Activated T-cell treated with anti-CD3 and anti-CD28 coated beads, Interleukin-2, amount 50 U/mL, for 4 hours (primary cell): Measurements from ENCODE around the gene COMT. TPM values are rescaled to one million over a fixed set of nuclear protein-coding genes. Genes with fewer than 3 reads are reported as not detected.

Experiments used
- ATAC-seq, 2 donors: fragments of 200-7000 bp; cut with Tn5 transposase; one replicate each; pipeline ENCODE4 v1.10.0; 2021
- DNase-seq: peaks from one replicate; pipeline ENCODE4 v3.0.0-alpha.2; 2020
- H3K27me3 Mint-ChIP-seq: one replicate; pipeline ENCODE4 v1.8.0; 2021; ENCODE audit warnings: low read depth, mixed read lengths
- H3K36me3 Mint-ChIP-seq: one replicate; pipeline ENCODE4 v1.8.0; 2022; ENCODE audit warnings: mixed read lengths; ENCODE audit not compliant: insufficient read depth
- H3K4me1 Mint-ChIP-seq: one replicate; pipeline ENCODE4 v1.8.0; 2021; ENCODE audit warnings: low read depth, mixed read lengths
- H3K4me3 Mint-ChIP-seq: one replicate; pipeline ENCODE4 v1.8.0; 2021; ENCODE audit warnings: mild to moderate bottlenecking, moderate library complexity, mixed read lengths
- H3K9me3 Mint-ChIP-seq: one replicate; pipeline ENCODE4 v1.8.0; 2021; ENCODE audit warnings: mixed read lengths
- total RNA-seq, 3 donors: library from RNA; stranded (reverse); gene quantifications; one replicate each; pipeline ENCODE4 v1.2.1, GENCODE V29; 2021

The COMT gene
- total RNA-seq, 3 donors from 2014 or later = 95.0 to 118 (median 95.5) TPM

DNA sequence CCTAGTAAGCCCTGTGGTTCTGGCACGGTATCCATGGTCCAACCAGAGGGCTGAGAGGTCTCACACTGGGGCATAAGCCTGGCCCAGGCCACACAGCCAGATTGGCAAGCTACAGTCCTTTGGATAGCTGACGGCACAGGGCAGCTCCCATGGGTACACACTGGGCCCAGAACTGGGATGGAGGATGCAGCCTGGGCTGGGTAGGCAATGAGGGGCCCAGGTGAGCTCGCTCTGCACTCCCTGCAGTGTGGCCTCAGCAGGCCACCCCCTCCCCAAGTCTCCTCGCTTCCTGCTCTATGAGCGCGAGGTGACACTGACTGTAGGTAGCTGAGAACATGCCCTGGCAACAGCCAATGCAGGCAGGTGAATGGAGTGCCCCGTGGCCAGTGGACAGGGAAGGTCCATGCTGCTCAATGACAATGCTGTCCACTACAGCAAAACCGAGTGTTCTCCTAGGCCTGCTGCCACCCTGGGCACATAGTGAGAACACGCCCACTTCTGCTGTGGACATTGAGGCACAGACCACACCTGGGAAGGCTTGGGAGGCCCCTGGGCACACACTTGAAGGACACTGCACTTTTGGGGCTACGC lies 71.3 kb downstream of the COMT start:
- DNase-seq (no peak), ATAC-seq (no peak)
- H3K4me1 Mint-ChIP-seq = peaks cover 11% of the 10 kb centered on the region
- no peaks in the 10 kb centered on the region for H3K36me3 Mint-ChIP-seq
- no peak overlapping the region for H3K4me3 Mint-ChIP-seq
- no peaks in the 10 kb centered on the region for H3K27me3 Mint-ChIP-seq
- no peaks in the 10 kb centered on the region for H3K9me3 Mint-ChIP-seq

DNA sequence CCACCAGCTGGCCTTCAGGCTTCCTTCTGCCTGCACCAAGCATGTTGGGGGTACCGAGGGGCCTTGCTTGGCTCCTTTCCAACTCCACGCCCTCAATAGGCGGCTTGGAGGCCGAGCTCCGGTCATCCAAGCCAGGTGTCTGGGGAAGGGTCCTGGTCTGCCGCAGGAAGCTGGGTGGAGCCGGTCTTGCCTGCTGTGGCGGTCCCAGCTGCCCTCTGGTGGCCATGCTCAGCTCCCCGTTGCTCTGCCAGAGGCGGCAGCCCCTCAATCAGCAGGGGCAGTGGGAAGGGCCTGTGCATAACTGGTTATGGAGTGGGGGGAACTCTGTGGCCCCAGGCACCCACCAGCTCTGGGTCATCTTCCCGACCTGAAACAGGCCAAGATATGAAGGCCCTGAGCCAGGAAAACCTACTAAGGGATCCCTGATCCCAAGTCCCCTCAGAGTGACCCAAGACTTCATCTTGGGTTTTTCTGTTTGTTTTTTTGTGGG lies 71.9 kb downstream of the COMT start:
- no peaks in the 10 kb centered on the region for H3K9me3 Mint-ChIP-seq
- peaks cover 11% of the 10 kb centered on the region for H3K4me1 Mint-ChIP-seq
- H3K27me3 Mint-ChIP-seq = no peaks in the 10 kb centered on the region
- no peak for ATAC-seq
- H3K36me3 Mint-ChIP-seq = no peaks in the 10 kb centered on the region
- DNase-seq = no peak
- H3K4me3 Mint-ChIP-seq = no peak overlapping the region

DNA sequence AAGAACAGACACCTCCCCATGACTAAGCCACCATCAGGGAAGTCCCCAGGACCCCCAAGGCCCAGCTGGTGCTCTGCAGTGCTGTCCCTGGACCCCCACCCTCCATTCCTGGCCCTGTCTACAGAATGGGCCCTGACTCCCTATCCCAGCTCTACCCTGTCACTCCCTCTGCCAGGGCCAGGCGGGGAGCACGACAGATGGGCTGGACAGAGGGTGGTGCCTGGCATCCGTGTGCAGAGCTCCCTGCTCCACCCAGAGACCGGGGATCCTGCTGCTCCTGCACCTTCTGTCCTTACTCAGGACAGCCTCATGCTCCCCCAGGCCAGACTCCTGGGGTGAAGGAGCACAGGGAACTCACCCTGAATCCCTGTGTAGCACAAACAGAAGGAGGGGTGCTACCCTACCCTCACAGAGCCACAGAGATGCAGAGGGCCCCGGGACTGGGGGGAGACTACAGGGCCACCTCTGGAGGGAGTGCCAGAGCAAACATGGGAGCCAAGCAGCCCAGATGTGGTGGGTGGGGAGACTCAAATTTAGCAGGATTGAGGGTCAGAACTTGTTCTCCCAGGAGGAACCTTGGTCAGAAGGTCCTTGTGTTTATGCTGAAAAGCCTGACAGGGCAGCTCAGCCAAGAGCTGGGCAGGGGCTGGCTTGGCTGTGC lies 73.1 kb downstream of the COMT start:
- H3K9me3 Mint-ChIP-seq = no peaks in the 10 kb centered on the region

DNA sequence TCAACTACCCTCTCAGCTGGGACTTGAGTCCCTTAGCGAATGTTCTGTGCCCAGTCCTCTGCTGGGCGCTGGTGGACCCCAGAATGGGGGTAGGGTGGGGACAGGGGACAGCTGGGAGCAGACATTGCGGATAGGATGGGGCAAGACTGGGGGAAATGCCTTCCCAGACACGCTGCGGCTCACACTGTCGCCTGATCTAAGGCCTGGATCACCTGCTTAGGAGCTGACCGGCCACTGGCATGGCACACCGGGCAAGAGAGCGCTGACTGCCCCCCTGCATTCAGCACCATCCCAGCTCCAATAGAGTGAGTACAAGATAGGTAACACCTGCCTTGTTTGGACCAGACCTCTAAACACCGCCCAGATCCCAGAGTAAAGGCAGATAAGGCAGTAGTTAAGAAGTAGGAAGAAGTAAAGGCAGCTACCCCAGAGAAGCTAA lies 73.6 kb downstream of the COMT start:
- ATAC-seq (no peak), DNase-seq (no peak)
- no peaks in the 10 kb centered on the region for H3K9me3 Mint-ChIP-seq
- peak overlapping the region; percentile 59 for H3K4me3 Mint-ChIP-seq
- H3K27me3 Mint-ChIP-seq = no peaks in the 10 kb centered on the region
- H3K36me3 Mint-ChIP-seq = no peaks in the 10 kb centered on the region
- peaks cover 14% of the 10 kb centered on the region for H3K4me1 Mint-ChIP-seq

More for the DNA sequence above, 73.1 kb downstream of the COMT start:
- DNase-seq (no peak), ATAC-seq (no peak)
- Mint-ChIP-seq H3K4me1 (peaks cover 13% of the 10 kb centered on the region), H3K36me3 (no peaks in the 10 kb centered on the region), H3K27me3 (no peaks in the 10 kb centered on the region), H3K4me3 (peak overlapping the region; percentile 59)

DNA sequence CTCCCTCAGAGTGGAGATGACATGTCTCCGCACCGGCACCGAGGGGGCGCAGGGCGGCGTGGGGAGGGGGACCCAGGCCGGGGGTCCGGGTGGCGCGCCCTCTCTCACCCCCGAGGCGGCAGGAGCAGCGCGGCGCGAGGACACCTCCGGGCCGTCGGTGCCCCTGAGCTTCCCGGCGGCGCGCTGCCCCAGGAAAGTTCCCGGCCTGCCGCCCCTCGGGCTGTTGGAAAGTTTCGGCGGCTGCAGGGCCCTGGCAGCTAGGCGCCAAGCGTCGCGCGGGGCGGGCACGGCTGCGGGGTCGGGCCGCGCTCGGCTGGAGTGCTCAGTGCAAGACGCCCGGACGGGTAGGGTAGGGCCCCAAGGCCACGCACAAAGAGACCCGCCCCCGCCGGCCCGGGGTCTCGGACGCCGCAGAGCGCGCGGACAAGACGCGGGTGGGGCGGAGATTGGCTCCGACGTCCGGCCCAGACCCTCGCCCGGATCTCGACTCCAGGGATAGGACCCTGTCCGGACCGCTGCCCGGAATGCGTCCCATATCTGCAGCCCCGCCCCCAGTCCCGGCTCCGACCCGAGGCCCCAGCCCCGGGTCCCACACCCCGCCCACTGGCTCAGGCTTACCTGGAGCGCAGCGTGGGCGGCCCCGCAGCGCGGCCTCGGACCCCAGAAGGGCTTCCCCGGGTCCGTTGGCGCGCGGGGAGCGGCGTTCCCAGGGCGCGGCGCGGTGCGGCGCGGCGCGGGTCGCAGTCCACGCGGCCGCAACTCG lies 74.6 kb downstream of the COMT start:
- ATAC-seq = peak; percentile 20 to 22
- Mint-ChIP-seq H3K4me3 (no peak overlapping the region), H3K4me1 (peaks cover 17% of the 10 kb centered on the region), H3K27me3 (no peaks in the 10 kb centered on the region), H3K9me3 (no peaks in the 10 kb centered on the region), H3K36me3 (no peaks in the 10 kb centered on the region)
- no peak for DNase-seq

DNA sequence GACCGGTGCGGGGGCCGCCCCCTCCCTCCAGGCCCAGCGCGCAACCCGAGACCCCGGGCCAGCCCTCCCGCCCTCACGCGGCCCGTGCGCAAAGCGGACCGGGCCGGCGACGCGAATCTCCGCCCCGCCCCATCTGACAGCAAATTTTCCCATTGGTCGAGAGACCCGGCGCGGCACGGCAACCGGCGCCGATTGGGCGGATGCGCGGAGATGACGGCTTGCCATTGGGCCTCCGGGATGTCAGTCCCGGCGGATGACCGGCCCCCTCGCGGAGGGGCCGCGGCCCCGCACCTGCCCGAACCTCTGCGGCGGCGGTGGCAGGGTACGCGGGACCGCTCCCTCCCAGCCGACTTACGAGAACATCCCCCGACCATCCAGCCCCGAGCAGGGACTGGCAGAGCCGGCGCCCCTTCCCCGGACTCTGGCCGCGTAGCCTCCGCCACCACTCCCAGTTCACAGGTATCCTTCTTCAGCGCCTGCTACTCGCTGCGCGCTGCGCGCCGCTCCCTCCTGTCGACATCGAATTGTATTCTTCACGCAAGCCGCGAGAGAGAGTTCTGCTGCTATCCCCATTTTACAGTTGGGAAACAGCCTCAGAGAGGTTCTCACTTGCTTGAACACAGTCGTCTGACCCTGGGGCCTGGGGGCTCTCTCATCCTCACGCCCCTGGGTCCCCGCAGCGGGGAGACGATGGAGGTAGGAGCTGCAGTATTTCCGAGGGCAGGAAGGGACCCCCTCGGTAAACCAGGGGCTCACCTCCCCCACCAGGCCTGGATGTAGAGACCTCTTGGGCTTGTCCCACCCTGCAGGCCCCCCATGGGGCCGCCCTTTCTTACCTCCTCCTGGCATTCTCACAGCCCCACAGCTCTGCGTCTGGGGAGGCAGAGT lies 75.4 kb downstream of the COMT start, which contains the start of gene ARVCF:
Gene ARVCF, minus strand, starts transcription at position 90 of the 888 bp plus-strand sequence. CDS start 26,029 bp downstream, outside the sequence.
- DNase-seq = peak; percentile 87
- no peaks in the 10 kb centered on the region for H3K27me3 Mint-ChIP-seq
- H3K9me3 Mint-ChIP-seq = no peaks in the 10 kb centered on the region
- H3K4me1 Mint-ChIP-seq = peaks cover 21% of the 10 kb centered on the region
- peak; percentile 71 to 77 for ATAC-seq
- H3K36me3 Mint-ChIP-seq = no peaks in the 10 kb centered on the region
- peak within 1 kb of the TSS; percentile 86 for H3K4me3 Mint-ChIP-seq

DNA sequence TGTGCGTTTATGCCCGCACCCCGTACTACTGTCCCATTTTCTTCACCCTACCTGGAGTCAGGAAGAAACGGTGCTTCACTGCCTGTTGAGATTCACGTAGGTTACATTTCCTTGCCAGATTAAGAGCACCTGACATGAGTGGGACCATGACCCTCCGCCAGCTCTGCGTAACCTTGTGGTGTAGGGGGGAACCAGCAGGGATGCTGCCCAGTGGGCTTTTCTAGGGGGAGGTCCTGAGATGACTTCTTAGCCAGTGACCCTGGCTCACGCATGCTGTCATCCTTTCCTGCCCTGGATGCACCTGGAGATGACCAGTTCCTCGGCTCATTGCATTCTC lies 76.0 kb downstream of the COMT start:
- Mint-ChIP-seq H3K4me1 (peaks cover 27% of the 10 kb centered on the region), H3K27me3 (no peaks in the 10 kb centered on the region), H3K36me3 (no peaks in the 10 kb centered on the region), H3K9me3 (no peaks in the 10 kb centered on the region), H3K4me3 (peak overlapping the region; percentile 86)
- DNase-seq (no peak), ATAC-seq (no peak)

DNA sequence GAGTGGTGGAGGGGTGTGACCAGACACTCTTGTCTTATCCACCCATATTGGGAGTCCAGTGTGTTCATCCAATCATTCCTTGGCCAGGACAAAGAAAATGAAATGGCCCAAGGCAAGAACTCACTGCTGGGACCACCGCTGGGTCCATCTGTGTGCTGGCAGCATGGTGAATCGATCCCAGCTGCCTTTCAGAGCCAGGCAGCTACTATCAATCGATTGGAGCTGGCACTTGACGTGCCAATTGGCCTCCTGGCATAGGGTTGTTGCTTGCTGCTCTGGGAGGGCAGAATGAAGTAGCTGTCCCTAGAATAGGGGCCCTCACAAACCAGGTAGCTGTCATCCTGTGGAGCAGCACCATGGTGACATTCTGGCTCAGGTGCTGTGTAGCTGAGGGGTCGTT lies 76.4 kb downstream of the COMT start:
- ATAC-seq (no peak), DNase-seq (no peak)
- Mint-ChIP-seq H3K4me3 (peak overlapping the region; percentile 86), H3K27me3 (no peaks in the 10 kb centered on the region), H3K4me1 (peaks cover 30% of the 10 kb centered on the region), H3K9me3 (no peaks in the 10 kb centered on the region), H3K36me3 (no peaks in the 10 kb centered on the region)

Other genes with a start within 250 kb of the COMT start
- 1 to 10 TPM in 2 of 3 donors, under 1 TPM in 1; 0.38 to 1.3 (median 1.1) TPM for gene SEPTIN5, start 227.3 kb upstream of the COMT start, total RNA-seq
- gene GP1BB, start 218.2 kb upstream of the COMT start, total RNA-seq = under 1 TPM in 2 of 3 donors, not detected in 1; 0.25 to 0.37 TPM
- not detected for gene TBX1, start 181.0 kb upstream of the COMT start, total RNA-seq
- 10 to 100 TPM; 25.9 to 26.3 (median 26.0) TPM for gene GNB1L, start 86.9 kb upstream of the COMT start, total RNA-seq
- 10 to 100 TPM; 13.7 to 19.5 (median 14.5) TPM for gene RTL10, start 86.9 kb upstream of the COMT start, total RNA-seq
- gene TXNRD2, start within 50 bp of the COMT start, total RNA-seq = 10 to 100 TPM; 15.4 to 21.6 (median 19.4) TPM
- gene ARVCF, start 75.1 kb downstream of the COMT start, total RNA-seq = 1 to 10 TPM; 2.3 to 3.6 (median 2.8) TPM
- 10 to 100 TPM; 23.1 to 26.8 (median 25.3) TPM for gene TANGO2, start 79.3 kb downstream of the COMT start, total RNA-seq
- 10 to 100 TPM; 56.2 to 65.3 (median 60.9) TPM for gene DGCR8, start 138.5 kb downstream of the COMT start, total RNA-seq
- 100 to 1,000 TPM; 453 to 533 (median 503) TPM for gene RANBP1, start 174.3 kb downstream of the COMT start, total RNA-seq
- gene TRMT2A, start 175.5 kb downstream of the COMT start, total RNA-seq = 100 to 1,000 TPM; 143 to 161 (median 146) TPM
- 10 to 100 TPM; 88.2 to 99.5 (median 89.5) TPM for gene ZDHHC8, start 190.0 kb downstream of the COMT start, total RNA-seq
- not detected for gene CCDC188, start 209.3 kb downstream of the COMT start, total RNA-seq